ELR (cell line): ENCODE results near the gene MYMX.
A peak's percentile ranks its signal among the peaks of the same experiment; 100 is the strongest.

Experiments used
- DNase-seq: peaks from one replicate; pipeline ENCODE4 v3.0.0-alpha.2; 2015; ENCODE audit warnings: low read depth

Gene MYMX

DNA sequence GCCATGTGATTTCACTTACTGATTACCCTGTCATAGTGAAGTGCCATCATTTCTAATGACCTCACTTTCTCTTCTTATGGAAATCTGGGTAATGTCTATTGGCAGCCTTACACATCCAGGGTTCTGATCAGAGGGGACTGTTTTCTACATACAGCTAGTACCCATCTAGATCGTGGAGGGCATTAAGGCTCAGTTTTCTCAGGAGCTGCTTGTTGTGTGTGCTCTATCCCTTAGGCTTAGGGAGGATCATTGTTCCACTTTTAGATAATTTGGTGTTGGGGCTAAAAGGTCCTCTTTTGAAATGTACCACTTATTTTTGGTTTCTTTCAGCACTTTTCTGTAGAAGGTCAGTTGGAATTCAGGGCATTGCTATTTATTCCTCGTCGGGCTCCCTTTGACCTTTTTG lies 34.0 kb downstream of the MYMX start:
- DNase-seq = no peak

DNA sequence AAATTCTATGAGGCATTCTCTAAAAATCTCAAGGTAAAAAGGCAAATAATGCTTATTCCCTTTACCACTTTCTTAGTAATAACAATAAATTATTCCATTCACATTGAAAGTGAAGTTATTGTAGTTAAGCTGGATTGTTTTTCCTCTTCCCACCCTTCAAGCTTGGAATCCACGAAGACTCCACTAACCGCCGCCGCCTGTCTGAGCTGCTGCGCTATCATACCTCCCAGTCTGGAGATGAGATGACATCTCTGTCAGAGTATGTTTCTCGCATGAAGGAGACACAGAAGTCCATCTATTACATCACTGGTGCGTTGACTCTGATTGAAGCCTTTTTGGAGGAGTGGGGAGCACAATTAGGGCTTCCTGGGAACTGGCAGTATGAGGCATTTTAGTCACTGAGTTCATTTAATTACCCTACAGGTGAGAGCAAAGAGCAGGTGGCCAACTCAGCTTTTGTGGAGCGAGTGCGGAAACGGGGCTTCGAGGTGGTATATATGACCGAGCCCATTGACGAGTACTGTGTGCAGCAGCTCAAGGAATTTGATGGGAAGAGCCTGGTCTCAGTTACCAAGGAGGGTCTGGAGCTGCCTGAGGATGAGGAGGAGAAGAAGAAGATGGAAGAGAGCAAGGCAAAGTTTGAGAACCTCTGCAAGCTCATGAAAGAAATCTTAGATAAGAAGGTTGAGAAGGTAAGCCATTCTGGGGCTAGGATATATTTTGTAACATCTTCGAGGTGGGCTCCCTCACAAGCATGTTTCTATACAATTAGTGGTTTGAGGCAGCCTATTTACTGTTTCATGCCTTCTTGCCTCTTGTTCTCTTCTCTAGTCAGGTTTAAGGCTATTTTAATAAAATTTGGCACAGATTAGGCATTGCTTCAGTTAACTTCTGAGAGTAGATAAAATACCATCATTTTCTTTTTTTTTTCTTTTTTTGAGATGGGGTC lies 35.1 kb downstream of the MYMX start:
- no peak for DNase-seq

DNA sequence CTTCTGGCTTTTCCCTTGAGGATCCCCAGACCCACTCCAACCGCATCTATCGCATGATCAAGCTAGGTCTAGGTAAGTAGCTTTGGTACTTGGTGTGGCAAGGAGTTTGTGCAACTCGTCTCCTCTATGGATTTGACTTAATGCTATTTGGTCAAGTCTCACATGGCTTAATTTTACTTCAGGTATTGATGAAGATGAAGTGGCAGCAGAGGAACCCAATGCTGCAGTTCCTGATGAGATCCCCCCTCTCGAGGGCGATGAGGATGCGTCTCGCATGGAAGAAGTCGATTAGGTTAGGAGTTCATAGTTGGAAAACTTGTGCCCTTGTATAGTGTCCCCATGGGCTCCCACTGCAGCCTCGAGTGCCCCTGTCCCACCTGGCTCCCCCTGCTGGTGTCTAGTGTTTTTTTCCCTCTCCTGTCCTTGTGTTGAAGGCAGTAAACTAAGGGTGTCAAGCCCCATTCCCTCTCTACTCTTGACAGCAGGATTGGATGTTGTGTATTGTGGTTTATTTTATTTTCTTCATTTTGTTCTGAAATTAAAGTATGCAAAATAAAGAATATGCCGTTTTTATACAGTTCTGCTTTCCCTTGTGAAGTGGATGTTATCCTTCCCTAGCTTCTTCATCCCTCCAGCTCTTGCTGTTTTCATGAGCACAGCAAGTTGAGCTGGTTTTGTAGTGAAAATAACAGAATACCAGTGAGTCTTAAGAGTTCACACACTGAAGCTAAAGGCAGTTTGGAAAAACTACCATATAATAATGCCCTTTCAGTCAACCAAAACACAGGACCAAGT lies 36.8 kb downstream of the MYMX start:
- peak; percentile 73 for DNase-seq

GRCh38 chr6:44254191-44255104 lies 37.7 kb downstream of the MYMX start:
- peak; percentile 42 for DNase-seq

GRCh38 chr6:44255105-44255808 lies 38.5 kb downstream of the MYMX start:
- peak; percentile 48 for DNase-seq

DNA sequence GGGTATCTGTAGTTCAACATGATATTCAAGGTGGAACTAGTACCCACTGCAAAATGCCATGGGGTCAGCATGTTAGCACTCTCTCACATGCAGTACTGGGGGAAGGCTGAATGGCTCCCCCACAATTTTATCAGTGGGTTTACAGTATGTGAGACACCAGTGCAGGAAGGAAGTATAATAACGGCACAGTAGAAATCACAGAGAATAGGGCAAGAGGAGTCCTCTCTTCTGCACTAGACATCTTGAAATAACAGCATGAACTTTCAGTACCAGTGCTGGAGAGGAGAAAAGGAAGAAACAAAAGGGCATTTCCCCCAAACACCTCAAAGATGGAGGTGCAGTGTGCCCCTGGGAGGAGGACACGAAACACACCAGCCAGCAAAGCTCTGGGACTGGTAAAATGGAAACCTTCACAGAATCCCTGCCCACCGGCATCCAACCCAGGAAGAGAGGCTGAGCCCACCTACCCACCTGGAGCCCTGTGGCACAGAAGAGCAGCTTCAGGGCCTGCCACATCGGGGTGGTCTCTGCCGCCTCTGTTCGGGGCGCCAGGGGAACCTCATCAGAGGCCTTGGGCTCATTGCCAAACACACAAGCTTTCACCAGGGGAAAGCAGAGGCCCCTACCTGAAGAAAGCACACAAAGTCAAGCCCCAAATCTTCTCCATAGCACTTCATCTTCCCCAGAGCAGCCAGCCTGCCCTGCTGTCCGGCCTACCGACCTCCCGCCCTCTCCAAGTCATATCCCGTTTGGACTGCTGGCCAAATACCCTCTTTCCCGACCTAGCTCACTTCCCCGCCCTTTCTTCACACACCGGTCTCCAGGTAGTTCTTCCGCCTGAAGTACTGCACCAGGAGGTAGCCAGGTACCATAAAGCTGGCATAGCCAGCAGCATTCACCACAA lies 39.4 kb downstream of the MYMX start:
- DNase-seq = peak; percentile 57

DNA sequence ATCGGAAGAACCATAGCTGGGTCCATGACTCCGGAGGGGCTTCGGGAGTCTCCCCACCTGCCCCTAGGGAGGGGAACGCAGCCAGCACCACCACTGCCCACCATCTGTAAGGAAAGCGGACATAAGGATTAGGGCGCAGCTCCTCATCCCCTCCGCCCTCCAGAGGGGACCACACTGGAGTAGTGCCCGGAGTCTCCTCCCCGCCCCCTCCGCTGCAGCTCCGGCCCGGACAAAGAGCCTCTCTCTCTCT lies 40.0 kb downstream of the MYMX start:
- no peak for DNase-seq

GRCh38 chr6:44257025-44257752 lies 40.5 kb downstream of the MYMX start, which contains the start of gene SLC35B2:
Gene SLC35B2, minus strand, starts transcription at chr6:44257528. Its CDS starts 118 bp downstream, at chr6:44257410.
- DNase-seq = peak; percentile 81

GRCh38 chr6:44257753-44258324 lies 41.1 kb downstream of the MYMX start:
- no peak for DNase-seq

DNA sequence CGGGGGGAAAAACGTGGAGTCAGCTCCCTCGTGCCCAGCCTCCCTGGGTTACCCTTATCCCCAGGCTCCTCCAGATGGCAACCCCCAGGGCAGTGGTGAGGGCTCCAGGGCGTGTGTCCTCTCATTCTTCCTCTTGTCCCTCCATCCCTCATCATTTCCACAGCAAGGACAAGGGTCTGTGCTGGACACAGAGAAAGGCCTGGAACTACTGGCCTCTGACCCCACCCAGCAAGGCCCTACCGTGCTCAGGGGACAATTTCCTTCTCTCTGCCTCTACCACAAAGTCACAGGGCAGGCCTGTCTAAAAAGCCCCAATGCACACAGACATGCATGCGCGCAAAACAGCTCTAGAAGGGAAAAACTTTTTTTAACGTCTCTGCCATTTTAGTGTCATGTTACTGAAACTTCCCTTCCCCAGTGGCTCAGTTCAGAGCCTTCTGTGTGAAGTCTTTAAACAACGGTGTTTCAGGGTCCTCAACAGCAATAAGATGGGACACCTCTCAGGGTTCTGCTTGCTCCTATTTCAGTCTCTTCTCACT lies 41.7 kb downstream of the MYMX start:
- DNase-seq = no peak

- DNase-seq = no peak
Observed at GRCh38 chr6:44258921-44259320, 42.2 kb downstream of the MYMX start.

DNA sequence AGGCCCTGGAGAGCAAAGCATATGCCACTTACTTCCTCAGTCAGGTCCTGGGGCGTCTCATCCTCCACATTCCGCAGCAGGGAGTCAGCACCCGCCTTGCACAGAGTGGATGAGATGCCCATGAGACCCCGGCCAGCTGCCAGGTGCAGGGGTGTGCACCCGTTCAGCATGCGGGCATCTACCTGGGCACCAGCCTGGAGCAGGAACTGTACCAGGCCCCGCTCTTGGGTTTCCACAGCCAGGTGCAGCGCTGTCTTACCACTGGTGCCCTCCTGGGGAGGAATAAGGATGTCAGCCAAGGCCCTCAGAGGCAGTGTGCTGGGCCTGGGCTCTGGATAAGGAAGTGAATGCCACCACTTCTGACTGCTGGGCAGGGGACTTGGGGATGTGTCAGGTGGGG lies 43.3 kb downstream of the MYMX start:
- DNase-seq = no peak

GRCh38 chr6:44260451-44261297 lies 43.9 kb downstream of the MYMX start:
- DNase-seq = no peak

- DNase-seq = no peak
Observed at GRCh38 chr6:44261581-44261980, 44.9 kb downstream of the MYMX start.

GRCh38 chr6:44262467-44263353 lies 46.0 kb downstream of the MYMX start:
- no peak for DNase-seq

DNA sequence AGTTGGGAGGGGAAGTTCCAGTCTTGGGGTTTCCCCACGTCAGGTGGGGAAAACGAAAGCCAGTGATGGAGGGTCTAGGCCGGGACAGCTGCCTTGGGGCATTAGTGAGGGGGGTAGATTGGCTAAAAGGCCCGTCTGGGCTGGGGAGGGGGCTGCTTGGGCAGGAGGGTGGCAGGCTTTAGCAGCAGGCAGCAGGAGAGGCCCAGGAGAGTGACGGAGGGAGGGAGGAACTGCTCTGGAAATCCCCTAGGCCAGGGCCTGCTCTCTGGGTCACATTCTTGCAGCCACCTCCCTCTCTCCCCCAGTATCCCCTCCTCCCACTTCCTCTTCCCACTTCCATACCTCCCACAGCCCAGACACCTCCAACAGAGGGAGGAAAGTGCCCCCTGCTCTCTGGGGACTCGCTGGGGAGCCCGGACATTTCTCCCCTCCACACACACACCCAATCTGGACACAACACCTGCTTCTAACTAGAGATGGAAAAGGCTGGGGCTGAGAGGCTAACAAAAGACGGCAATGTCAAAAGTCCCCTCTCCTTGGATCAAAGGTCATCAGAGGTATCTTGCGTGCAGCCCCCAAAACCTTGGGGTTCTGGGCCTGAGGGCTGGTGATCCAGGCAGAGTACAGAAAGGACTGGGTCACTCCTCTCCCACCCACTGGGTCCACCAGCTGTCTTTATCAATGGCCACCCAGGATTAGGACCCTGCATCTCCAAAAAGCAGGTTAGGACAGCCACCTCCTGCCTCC lies 46.8 kb downstream of the MYMX start:
- DNase-seq = peak; percentile 68
